A673 (cell line): ENCODE measurements around the gene RBBP6.

ENCODE experiments used
- CTCF ChIP-seq: fragments of 300-800, 200-600 bp; sonication (generic); conservative IDR thresholded peaks from 2 replicates; pipeline ENCODE4 v1.5.1; 2017; ENCODE audit warnings: low read depth, mild to moderate bottlenecking, antibody characterized with exemption, low read length, moderate library complexity, mixed read lengths
- EZH2 ChIP-seq: fragments of 200-600 bp; sonication (generic); IDR thresholded peaks from 2 replicates; pipeline ENCODE4 v1.6.1; 2017; ENCODE audit warnings: borderline replicate concordance, low read depth, mild to moderate bottlenecking, mixed read lengths, antibody characterized with exemption, low read length; ENCODE audit not compliant: poor library complexity, severe bottlenecking

GRCh38 chr16:24541233-24541933 is 2.0 kb downstream of the RBBP6 start:
- TF ChIP-seq CTCF (no peak), EZH2 (no peak)
